Brain microvascular endothelial cell (primary cell): ENCODE results near the gene CENPM.

Experiments
- DNase-seq: peaks from one replicate; pipeline ENCODE4 v3.0.0-alpha.2; 2020
- H3K27ac ChIP-seq: fragments of 250-450 bp; sonication (Bioruptor Pico); 2 replicates; pipeline ENCODE4 v1.5.1; 2020; ENCODE audit warnings: mild to moderate bottlenecking, moderate library complexity
- H3K27me3 ChIP-seq: fragments of 250-450 bp; sonication (Bioruptor Pico); replicated peaks from 2 replicates; pipeline ENCODE4 v1.5.1; 2020; ENCODE audit warnings: mild to moderate bottlenecking
- H3K36me3 ChIP-seq: fragments of 250-450 bp; sonication (Bioruptor Pico); replicated peaks from 2 replicates; pipeline ENCODE4 v1.5.1; 2020; ENCODE audit warnings: mild to moderate bottlenecking
- H3K4me3 ChIP-seq: 2 replicates; pipeline ENCODE4 v1.5.1; 2011; ENCODE audit warnings: low read depth, mild to moderate bottlenecking, control low read depth, low read length, moderate library complexity
- in situ Hi-C: cut with HindIII; loops from 2 replicates; pipeline ENCODE4 v1.10.0; 2017; ENCODE audit warnings: low sequenced_read_pairs, low pct_ligation_motif_present
- TF ChIP-seq, protein P1 (sequence below): IDR thresholded peaks from 2 replicates; pipeline ENCODE4 v1.5.1; 2011; ENCODE audit warnings: low read depth, mild to moderate bottlenecking, moderate library complexity, low read length, control low read depth, inconsistent platforms; ENCODE audit errors: missing control alignments

The CENPM gene

DNA sequence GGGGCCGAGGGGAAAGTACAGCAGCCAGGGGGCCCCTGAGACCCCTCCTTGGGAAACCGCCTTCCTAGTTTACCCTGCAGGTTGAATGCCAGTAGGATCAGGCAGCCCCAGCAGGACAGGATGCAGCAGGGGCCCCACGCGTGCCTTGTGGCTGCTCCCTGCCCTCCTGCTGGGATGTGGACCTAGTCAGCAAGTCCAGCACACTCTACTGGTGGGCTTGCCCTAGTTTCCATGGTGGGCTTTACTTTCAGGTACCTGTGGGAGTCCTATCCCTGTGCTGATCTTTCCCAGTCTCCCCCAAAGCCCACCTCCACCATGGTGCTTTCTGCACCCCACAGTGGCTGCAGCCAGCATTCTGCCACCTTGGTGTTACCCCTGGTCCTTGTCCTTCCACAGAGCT, 54.2 kb downstream of the CENPM start:
- TF ChIP-seq, protein P1, sequence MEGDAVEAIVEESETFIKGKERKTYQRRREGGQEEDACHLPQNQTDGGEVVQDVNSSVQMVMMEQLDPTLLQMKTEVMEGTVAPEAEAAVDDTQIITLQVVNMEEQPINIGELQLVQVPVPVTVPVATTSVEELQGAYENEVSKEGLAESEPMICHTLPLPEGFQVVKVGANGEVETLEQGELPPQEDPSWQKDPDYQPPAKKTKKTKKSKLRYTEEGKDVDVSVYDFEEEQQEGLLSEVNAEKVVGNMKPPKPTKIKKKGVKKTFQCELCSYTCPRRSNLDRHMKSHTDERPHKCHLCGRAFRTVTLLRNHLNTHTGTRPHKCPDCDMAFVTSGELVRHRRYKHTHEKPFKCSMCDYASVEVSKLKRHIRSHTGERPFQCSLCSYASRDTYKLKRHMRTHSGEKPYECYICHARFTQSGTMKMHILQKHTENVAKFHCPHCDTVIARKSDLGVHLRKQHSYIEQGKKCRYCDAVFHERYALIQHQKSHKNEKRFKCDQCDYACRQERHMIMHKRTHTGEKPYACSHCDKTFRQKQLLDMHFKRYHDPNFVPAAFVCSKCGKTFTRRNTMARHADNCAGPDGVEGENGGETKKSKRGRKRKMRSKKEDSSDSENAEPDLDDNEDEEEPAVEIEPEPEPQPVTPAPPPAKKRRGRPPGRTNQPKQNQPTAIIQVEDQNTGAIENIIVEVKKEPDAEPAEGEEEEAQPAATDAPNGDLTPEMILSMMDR, result no peak
- no peak overlapping the region for H3K27ac ChIP-seq
- in situ Hi-C loops, result no loop called here
- H3K36me3 ChIP-seq, result peaks cover 48% of the 10 kb centered on the region
- H3K27me3 ChIP-seq, result no peaks in the 10 kb centered on the region
- H3K4me3 ChIP-seq, result no peak overlapping the region
- DNase-seq, result no peak

GRCh38 chr22:41891407-41891806, 55.5 kb downstream of the CENPM start:
- TF ChIP-seq, protein P1, result no peak
- DNase-seq, result no peak
- Histone ChIP-seq H3K27me3 (no peaks in the 10 kb centered on the region), H3K4me3 (no peak overlapping the region), H3K36me3 (peaks cover 46% of the 10 kb centered on the region), H3K27ac (no peak overlapping the region)
- in situ Hi-C loops, result no loop called here
